Measurements from ENCODE around the gene GPR75.
"Not testable (repeated sequence)": the region's sequence is repeated elsewhere in the genome, so short reads cannot be mapped to it uniquely, and the experiment has no call there.

Gene GPR75

DNA sequence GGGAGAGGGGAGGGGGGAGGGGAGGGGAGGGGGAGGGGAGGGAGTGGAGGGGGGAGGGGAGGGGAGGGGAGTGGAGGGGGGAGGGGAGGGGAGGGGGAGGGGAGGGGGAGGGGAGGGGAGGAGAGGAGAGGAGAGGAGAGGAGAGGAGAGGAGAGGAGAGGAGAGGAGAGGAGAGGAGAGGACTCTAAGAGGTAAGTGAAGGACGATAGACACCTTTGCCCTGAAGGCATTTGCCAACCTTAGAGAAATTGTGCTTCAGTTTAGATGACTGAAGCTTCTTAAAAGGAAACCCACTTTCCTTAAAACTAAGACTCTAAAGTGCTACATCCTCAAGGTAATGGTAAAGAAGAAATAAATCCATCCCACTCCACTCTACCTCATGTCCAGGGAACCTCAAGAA, 19.2 kb downstream of the GPR75 start:
- TF ChIP-seq, protein P1, sequence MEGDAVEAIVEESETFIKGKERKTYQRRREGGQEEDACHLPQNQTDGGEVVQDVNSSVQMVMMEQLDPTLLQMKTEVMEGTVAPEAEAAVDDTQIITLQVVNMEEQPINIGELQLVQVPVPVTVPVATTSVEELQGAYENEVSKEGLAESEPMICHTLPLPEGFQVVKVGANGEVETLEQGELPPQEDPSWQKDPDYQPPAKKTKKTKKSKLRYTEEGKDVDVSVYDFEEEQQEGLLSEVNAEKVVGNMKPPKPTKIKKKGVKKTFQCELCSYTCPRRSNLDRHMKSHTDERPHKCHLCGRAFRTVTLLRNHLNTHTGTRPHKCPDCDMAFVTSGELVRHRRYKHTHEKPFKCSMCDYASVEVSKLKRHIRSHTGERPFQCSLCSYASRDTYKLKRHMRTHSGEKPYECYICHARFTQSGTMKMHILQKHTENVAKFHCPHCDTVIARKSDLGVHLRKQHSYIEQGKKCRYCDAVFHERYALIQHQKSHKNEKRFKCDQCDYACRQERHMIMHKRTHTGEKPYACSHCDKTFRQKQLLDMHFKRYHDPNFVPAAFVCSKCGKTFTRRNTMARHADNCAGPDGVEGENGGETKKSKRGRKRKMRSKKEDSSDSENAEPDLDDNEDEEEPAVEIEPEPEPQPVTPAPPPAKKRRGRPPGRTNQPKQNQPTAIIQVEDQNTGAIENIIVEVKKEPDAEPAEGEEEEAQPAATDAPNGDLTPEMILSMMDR (IDR thresholded peaks at IDR 0.05; ENCODE audit: low read depth, low read length, missing control alignments): no peak
- H3K4me3 ChIP-seq (ENCODE audit: low read depth, low read length): no peak overlapping the region
- no peak for DNase-seq (ENCODE audit: low read depth)

DNA sequence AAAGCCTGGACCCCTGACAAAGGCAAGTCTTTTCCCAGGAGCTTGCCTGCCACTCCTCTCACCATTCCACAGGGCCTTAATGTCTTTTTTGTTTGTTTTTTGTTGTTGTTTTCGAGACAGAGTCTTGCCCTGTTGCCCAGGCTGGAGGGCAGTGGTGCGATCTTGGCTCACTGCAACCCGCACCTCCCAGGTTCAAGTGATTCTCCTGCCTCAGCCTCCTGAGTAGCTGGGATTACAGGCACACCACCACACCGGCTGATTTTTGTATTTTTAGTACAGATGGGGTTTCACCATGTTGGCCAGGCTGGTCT, 29.8 kb downstream of the GPR75 start:
- not testable (repeated sequence) for DNase-seq (ENCODE audit: low read depth)

DNA sequence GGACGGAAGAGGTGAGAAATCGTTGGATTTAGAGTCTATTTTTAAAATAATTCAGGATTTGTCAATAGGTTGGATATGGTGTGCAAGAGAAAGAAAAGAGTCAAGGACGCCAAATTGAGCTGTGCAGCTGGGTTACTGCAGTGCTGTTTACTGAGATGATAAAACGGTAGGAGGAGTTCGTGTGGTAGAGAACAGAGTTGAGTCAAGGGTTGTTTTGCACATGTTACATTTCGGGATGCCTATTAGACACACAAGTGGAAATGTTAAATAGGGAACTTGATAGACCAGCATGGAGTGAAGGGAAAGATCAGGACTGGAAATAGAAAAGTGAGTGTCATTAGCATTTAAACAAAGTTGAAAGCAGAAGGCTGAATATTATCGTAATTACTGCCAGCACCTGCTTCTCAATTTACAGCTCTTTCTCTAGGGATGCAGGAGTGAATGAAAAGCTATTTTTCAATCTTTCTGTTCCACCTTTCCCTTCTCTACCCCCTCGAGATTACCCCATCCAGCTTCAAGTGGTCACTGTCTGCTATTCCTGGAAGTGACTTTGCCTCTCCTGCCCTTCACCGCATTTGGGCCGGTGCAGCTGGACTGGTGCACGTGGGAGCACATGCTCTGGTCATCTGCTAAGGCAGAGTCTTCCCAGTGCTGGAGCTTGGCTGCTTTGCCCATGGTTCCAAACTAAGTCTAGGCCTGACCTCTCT, 30.3 kb downstream of the GPR75 start:
- H3K4me3 ChIP-seq (ENCODE audit: low read depth, low read length): no peak overlapping the region
- TF ChIP-seq, protein P1 (IDR thresholded peaks at IDR 0.05; ENCODE audit: low read depth, low read length, missing control alignments): no peak
- DNase-seq (ENCODE audit: low read depth): no peak

More for the DNA sequence above, 29.8 kb downstream of the GPR75 start:
- not testable (repeated sequence) for H3K4me3 ChIP-seq (ENCODE audit: low read depth, low read length)

DNA sequence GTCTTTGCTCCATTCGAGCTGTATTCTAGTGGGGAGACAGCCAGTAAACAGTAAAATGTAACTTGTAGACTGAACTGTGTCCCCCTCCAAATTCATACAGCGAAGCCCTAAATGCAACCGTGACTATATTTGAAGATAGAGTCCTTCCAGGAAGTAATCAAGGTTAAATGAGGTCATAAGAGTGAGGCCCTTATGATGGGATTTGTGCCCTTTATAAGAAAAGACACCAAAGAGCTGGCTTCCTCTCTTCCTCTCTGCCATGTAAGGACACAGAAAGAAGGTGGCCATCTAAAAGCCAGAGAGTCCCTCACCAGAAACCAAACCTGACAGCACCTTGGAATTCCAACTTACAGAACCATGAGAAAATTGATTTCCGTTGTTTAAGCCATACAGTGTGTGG, 31.4 kb downstream of the GPR75 start:
- H3K4me3 ChIP-seq (ENCODE audit: low read depth, low read length): no peak overlapping the region
- no peak for DNase-seq (ENCODE audit: low read depth)
- TF ChIP-seq, protein P1 (IDR thresholded peaks at IDR 0.05; ENCODE audit: low read depth, low read length, missing control alignments): no peak

DNA sequence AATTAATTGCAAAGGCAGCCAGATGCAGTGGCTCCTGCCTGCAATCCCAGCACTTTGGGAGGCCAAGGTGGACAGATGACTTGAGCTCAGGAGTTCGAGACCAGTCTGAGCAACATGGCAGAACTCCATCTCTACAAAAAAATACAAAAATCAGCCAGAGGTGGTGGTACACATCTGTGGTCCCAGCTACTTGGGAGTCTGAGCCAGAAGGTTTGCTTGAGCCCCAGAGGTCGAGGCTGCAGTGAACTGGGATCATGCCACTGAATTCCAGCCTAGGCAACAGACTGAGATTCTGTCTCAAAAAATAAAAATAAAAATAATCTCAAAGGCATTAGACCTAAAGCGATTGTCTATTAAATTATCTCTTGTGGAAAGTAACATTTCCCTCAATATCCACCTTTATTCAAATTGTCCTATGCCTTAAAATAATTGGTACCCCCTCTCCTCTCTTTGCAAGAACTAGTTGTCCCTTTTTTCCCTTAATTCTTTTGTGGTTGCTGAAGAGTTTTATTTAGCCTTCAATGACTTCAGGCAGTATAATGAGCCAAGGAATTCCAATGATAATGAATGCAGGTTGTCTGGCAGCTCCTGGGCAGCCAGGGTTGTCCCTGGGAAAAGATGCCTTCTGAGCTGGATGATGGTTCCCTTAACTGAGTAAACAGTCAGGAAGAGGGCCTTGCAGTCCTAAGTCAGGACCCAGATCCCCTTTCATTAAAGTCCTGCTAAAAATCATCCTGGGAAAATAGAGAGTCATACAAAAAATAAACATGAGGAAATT, 32.2 kb downstream of the GPR75 start:
- TF ChIP-seq, protein P1 (IDR thresholded peaks at IDR 0.05; ENCODE audit: low read depth, low read length, missing control alignments): no peak
- H3K4me3 ChIP-seq (ENCODE audit: low read depth, low read length): no peak overlapping the region
- DNase-seq (ENCODE audit: low read depth): no peak

DNA sequence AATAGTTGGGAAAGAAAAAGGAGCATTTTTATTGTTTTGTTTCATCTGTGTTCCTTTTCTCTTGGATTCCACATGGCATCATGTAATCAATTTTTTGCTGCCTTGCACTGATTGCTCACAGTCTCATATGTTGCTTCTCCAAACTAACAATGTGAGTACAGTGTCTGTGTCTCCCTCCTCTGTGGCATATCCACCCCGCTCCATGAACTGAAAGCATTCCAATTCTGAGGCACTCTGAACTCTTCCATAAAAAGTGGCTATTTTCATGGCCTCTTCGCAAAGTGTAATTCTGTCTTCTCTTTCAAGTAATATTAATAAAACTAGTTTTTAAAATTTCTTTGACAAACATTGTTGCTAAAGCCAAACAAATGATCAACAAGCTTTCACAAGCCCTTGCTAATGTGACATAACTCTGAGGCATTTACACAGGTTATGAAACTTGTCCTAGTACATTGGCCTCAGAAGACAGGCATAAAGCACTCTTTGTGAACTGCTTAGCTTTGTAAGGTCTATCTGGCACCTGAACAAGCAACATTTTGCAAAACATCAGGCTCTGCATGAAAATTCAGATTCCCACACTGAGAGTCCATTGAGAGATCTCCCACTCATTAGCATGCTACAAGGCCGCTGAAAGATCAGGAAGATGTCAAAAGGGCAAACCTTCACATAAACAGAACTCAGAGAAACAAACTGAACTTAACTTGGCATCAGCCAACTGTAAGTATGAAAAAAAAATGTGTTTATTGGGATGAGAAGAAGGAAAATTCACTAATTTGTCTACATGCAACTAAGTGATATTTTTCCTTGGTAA, 33.0 kb downstream of the GPR75 start:
- TF ChIP-seq, protein P1 (IDR thresholded peaks at IDR 0.05; ENCODE audit: low read depth, low read length, missing control alignments): no peak
- DNase-seq (ENCODE audit: low read depth): no peak
- no peak overlapping the region for H3K4me3 ChIP-seq (ENCODE audit: low read depth, low read length)

DNA sequence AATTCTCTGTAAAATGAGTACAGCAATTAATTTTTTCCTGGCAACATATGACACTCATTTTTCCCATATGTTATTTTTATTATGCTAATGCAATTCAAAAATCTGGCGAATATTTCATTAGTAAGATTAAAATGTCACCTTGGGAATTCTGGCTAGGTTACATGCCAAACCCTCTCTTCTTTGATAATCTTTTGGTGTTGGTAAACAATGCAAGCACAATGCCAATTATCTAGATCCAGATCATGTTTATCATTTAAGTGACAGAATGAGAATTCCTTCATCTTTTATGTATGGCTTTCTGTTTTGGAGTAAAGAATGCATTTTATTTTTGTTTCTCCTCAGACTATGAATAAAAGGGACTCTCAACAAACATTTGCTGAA, 33.7 kb downstream of the GPR75 start:
- H3K4me3 ChIP-seq (ENCODE audit: low read depth, low read length): no peak overlapping the region
- DNase-seq (ENCODE audit: low read depth): no peak
- TF ChIP-seq, protein P1 (IDR thresholded peaks at IDR 0.05; ENCODE audit: low read depth, low read length, missing control alignments): no peak

Data from GM12864 (cell line).